Liver (tissue), 9 donors: ENCODE results near the gene CEMIP. TPM values are rescaled to one million over a fixed set of nuclear protein-coding genes. Genes with fewer than 3 reads are reported as not detected.

Source experiments
- DNase-seq: peaks from one replicate; pipeline ENCODE4 v3.0.0-alpha.2; 2017; ENCODE audit warnings: low spot score
- H3K27ac ChIP-seq, 2 donors: one replicate each; pipeline ENCODE4 v1.7.0; 2013; ENCODE audit warnings: inconsistent platforms in 2 of 2, low read length in 2 of 2, control low read depth in 1 of 2, low read depth in 1 of 2, mild to moderate bottlenecking in 1 of 2
- H3K27me3 ChIP-seq, 4 donors: one replicate each; pipeline versions ENCODE4 v1.6.1 to v1.7.0; 2013; ENCODE audit warnings: low read length in 3 of 4, inconsistent platforms in 1 of 4, mild to moderate bottlenecking in 1 of 4, moderate library complexity in 1 of 4; ENCODE audit not compliant: control insufficient read depth in 4 of 4, insufficient read depth in 4 of 4
- H3K36me3 ChIP-seq, 4 donors: one replicate each; pipeline versions ENCODE4 v1.6.1 to v1.7.0; 2013; ENCODE audit warnings: low read length in 3 of 4, mild to moderate bottlenecking in 3 of 4, low read depth in 1 of 4, moderate library complexity in 1 of 4; ENCODE audit not compliant: control insufficient read depth in 4 of 4, insufficient read depth in 3 of 4
- H3K4me1 ChIP-seq, 4 donors: one replicate each; pipeline versions ENCODE4 v1.6.1 to v1.7.0; 2013; ENCODE audit warnings: low read length in 3 of 4, mild to moderate bottlenecking in 3 of 4, moderate library complexity in 1 of 4; ENCODE audit not compliant: control insufficient read depth in 4 of 4, insufficient read depth in 4 of 4
- H3K4me3 ChIP-seq, 3 donors: one replicate each; pipeline versions ENCODE4 v1.6.1 to v1.7.0; 2013; ENCODE audit warnings: low read length in 3 of 3, control low read depth in 1 of 3, low read depth in 1 of 3, mild to moderate bottlenecking in 1 of 3
- H3K9ac ChIP-seq, 2 donors: one replicate each; pipeline ENCODE4 v1.7.0; 2013; ENCODE audit warnings: low read length in 2 of 2, mild to moderate bottlenecking in 2 of 2, moderate library complexity in 2 of 2, control low read depth in 1 of 2, low read depth in 1 of 2
- H3K9me3 ChIP-seq, 4 donors: one replicate each; pipeline versions ENCODE4 v1.6.1 to v1.7.0; 2013; ENCODE audit warnings: low read length in 3 of 4; ENCODE audit not compliant: control insufficient read depth in 4 of 4
- ATF3 ChIP-seq: IDR thresholded peaks from 2 replicates; pipeline ENCODE4 v1.6.1; 2016; ENCODE audit warnings: antibody characterized with exemption
- EGR1 ChIP-seq, 2 donors: IDR thresholded peaks; 2 replicates each; pipeline ENCODE4 v1.6.1; 2016 to 2018; ENCODE audit warnings: antibody characterized with exemption in 2 of 2, low read depth in 2 of 2
- FOXA1 ChIP-seq: IDR thresholded peaks from 2 replicates; pipeline ENCODE4 v1.6.1; 2016; ENCODE audit warnings: antibody characterized with exemption
- FOXA2 ChIP-seq: IDR thresholded peaks from 2 replicates; pipeline ENCODE4 v1.6.1; 2016; ENCODE audit warnings: antibody characterized with exemption
- GABPA ChIP-seq, 2 donors: IDR thresholded peaks in 1 of 2; conservative IDR thresholded peaks in 1 of 2; 2 replicates each; pipeline ENCODE4 v1.6.1; 2016; ENCODE audit warnings: antibody characterized with exemption in 2 of 2, mild to moderate bottlenecking in 1 of 2, moderate library complexity in 1 of 2
- HNF4A ChIP-seq, 2 donors: conservative IDR thresholded peaks; 2 replicates each; pipeline ENCODE4 v1.6.1; 2016; ENCODE audit warnings: antibody characterized with exemption in 2 of 2, mild to moderate bottlenecking in 2 of 2
- HNF4G ChIP-seq: IDR thresholded peaks from 2 replicates; pipeline ENCODE4 v1.6.1; 2016; ENCODE audit warnings: antibody characterized with exemption
- JUND ChIP-seq, 2 donors: IDR thresholded peaks; 2 replicates each; pipeline ENCODE4 v1.6.1; 2016; ENCODE audit warnings: antibody characterized with exemption in 2 of 2
- NR2F2 ChIP-seq: IDR thresholded peaks from 2 replicates; pipeline ENCODE4 v1.6.1; 2016; ENCODE audit warnings: antibody characterized with exemption
- RAD21 ChIP-seq, 2 donors: IDR thresholded peaks; 2 replicates each; pipeline ENCODE4 v1.6.1; 2016; ENCODE audit warnings: antibody characterized with exemption in 2 of 2, mild to moderate bottlenecking in 2 of 2
- REST ChIP-seq: IDR thresholded peaks from 2 replicates; pipeline ENCODE4 v1.6.1; 2016; ENCODE audit warnings: antibody characterized with exemption, mild to moderate bottlenecking
- RXRA ChIP-seq, 2 donors: IDR thresholded peaks; 2 replicates each; pipeline ENCODE4 v1.6.1; 2017 to 2018; ENCODE audit warnings: antibody characterized with exemption in 2 of 2, mild to moderate bottlenecking in 1 of 2
- SP1 ChIP-seq: IDR thresholded peaks from 2 replicates; pipeline ENCODE4 v1.6.1; 2018; ENCODE audit warnings: antibody characterized with exemption, mild to moderate bottlenecking
- TAF1 ChIP-seq: conservative IDR thresholded peaks from 2 replicates; pipeline ENCODE4 v1.6.1; 2016; ENCODE audit warnings: antibody characterized with exemption, mild to moderate bottlenecking
- YY1 ChIP-seq: IDR thresholded peaks from 2 replicates; pipeline ENCODE4 v1.6.1; 2016; ENCODE audit warnings: antibody characterized with exemption, mild to moderate bottlenecking
- WGBS: extraction: QIAGEN DNeasy Blood & Tissue Kit; methylation state at CpG from one replicate; pipeline ENCODE4 v1.1.7; 2013; 5-methylcytosine and 5-hydroxymethylcytosine counted together
- polyA plus RNA-seq, 2 donors: library from polyadenylated mRNA; stranded (reverse) in 1 of 2; unstranded in 1 of 2; fragments of 200-250 nt in 1 of 2; fragments of >200 nt in 1 of 2; fragmentation: Nextera tagmentation in 1 of 2; extraction: Ambion mirVana in 1 of 2; gene quantifications; one replicate each; pipeline versions ENCODE4 v1.2.1 to v1.2.3, GENCODE V29; 2013 to 2015
- total RNA-seq, 2 donors: library from RNA; depleted of rRNA; stranded (reverse); fragments of >200 nt; gene quantifications; one replicate each; pipeline ENCODE4 v1.2.3, GENCODE V29; 2014
- TF ChIP-seq, protein P1 (sequence below): IDR thresholded peaks from 2 replicates; pipeline ENCODE4 v1.6.1; 2016; ENCODE audit warnings: antibody characterized with exemption
- TF ChIP-seq, protein P2 (sequence below): fragments of 150-350 bp; IDR thresholded peaks from 2 replicates; pipeline ENCODE4 v1.5.1; 2017; ENCODE audit warnings: improper control_type of control experiment, low read depth, low read length; ENCODE audit not compliant: missing input control
- TF ChIP-seq, protein P3 (sequence below): IDR thresholded peaks from 2 replicates; pipeline ENCODE4 v1.6.1; 2016; ENCODE audit warnings: antibody characterized with exemption
- donor health status: healthy.
- donor health status: healthy.
- donor health status: healthy.
- donor health status: healthy.
- donor health status: healthy.

CEMIP gene
- total and polyA plus RNA-seq, 4 donors: under 0.01 to 0.89 (median 0.21) TPM

DNA sequence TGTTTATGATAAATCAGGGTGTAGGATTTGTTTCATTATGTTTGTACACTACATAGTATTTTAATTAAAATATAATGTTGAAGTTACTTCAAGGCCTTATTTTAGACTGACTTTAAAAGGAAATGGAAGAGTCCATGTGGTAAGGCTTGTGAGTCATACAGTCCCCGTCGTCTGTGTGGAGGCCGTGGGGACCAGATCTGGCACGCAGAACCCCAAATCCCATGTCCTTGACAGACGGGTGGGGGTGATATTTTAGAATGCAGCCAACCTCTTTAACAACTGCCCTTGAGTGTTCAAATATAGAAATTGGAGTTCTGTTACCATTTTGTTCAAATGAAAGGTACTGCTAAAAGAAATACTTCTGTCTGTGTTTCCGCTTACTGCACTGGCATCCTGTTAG is 48.2 kb upstream of the CEMIP start:
- DNase-seq: no peak
- H3K27ac ChIP-seq: no peak overlapping the region
- WGBS: 86% methylated on average over 6 of the region's 6 CpGs
- H3K9me3 ChIP-seq: no peaks in the 10 kb centered on the region
- no peaks in the 10 kb centered on the region for H3K36me3 ChIP-seq
- TF ChIP-seq FOXA2: no peak
- no peak for TF ChIP-seq ATF3
- TF ChIP-seq, protein P1, sequence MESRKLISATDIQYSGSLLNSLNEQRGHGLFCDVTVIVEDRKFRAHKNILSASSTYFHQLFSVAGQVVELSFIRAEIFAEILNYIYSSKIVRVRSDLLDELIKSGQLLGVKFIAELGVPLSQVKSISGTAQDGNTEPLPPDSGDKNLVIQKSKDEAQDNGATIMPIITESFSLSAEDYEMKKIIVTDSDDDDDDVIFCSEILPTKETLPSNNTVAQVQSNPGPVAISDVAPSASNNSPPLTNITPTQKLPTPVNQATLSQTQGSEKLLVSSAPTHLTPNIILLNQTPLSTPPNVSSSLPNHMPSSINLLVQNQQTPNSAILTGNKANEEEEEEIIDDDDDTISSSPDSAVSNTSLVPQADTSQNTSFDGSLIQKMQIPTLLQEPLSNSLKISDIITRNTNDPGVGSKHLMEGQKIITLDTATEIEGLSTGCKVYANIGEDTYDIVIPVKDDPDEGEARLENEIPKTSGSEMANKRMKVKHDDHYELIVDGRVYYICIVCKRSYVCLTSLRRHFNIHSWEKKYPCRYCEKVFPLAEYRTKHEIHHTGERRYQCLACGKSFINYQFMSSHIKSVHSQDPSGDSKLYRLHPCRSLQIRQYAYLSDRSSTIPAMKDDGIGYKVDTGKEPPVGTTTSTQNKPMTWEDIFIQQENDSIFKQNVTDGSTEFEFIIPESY: no peak
- no peak for TF ChIP-seq RAD21 (IDR thresholded peaks at IDR 0.05)
- TF ChIP-seq NR2F2: no peak
- TF ChIP-seq GABPA (IDR thresholded peaks at IDR 0.05 in 1 of 2, conservative IDR thresholded peaks at IDR 0.05 in 1 of 2): no peak
- TF ChIP-seq SP1: no peak
- no peak for TF ChIP-seq YY1
- TF ChIP-seq, protein P2, sequence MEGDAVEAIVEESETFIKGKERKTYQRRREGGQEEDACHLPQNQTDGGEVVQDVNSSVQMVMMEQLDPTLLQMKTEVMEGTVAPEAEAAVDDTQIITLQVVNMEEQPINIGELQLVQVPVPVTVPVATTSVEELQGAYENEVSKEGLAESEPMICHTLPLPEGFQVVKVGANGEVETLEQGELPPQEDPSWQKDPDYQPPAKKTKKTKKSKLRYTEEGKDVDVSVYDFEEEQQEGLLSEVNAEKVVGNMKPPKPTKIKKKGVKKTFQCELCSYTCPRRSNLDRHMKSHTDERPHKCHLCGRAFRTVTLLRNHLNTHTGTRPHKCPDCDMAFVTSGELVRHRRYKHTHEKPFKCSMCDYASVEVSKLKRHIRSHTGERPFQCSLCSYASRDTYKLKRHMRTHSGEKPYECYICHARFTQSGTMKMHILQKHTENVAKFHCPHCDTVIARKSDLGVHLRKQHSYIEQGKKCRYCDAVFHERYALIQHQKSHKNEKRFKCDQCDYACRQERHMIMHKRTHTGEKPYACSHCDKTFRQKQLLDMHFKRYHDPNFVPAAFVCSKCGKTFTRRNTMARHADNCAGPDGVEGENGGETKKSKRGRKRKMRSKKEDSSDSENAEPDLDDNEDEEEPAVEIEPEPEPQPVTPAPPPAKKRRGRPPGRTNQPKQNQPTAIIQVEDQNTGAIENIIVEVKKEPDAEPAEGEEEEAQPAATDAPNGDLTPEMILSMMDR: no peak
- no peak for TF ChIP-seq RXRA (IDR thresholded peaks at IDR 0.05)
- no peak for TF ChIP-seq FOXA1
- no peak for TF ChIP-seq EGR1 (IDR thresholded peaks at IDR 0.05; ENCODE audit: low read depth in 2 of 2)
- no peak for TF ChIP-seq HNF4A (conservative IDR thresholded peaks at IDR 0.05)
- no peaks in the 10 kb centered on the region for H3K4me1 ChIP-seq
- no peak overlapping the region for H3K9ac ChIP-seq
- no peaks in the 10 kb centered on the region for H3K27me3 ChIP-seq
- H3K4me3 ChIP-seq: no peak overlapping the region

- Histone ChIP-seq H3K36me3 (no peaks in the 10 kb centered on the region), H3K9me3 (no peaks in the 10 kb centered on the region), H3K4me3 (no peak overlapping the region), H3K4me1 (no peaks in the 10 kb centered on the region), H3K27ac (no peak overlapping the region), H3K9ac (no peak overlapping the region), H3K27me3 (no peaks in the 10 kb centered on the region)
- TF ChIP-seq TAF1 (no peak), JUND (IDR thresholded peaks at IDR 0.05) (no peak), ATF3 (no peak), RXRA (IDR thresholded peaks at IDR 0.05) (no peak), FOXA2 (no peak), HNF4A (conservative IDR thresholded peaks at IDR 0.05) (no peak), SP1 (no peak), REST (no peak), GABPA (IDR thresholded peaks at IDR 0.05 in 1 of 2, conservative IDR thresholded peaks at IDR 0.05 in 1 of 2) (no peak), NR2F2 (no peak), FOXA1 (no peak), YY1 (no peak), EGR1 (IDR thresholded peaks at IDR 0.05; ENCODE audit: low read depth in 2 of 2) (no peak), RAD21 (IDR thresholded peaks at IDR 0.05) (no peak), HNF4G (no peak)
- TF ChIP-seq, protein P1: no peak
- TF ChIP-seq, protein P3, sequence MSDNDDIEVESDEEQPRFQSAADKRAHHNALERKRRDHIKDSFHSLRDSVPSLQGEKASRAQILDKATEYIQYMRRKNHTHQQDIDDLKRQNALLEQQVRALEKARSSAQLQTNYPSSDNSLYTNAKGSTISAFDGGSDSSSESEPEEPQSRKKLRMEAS: no peak
- TF ChIP-seq, protein P2: no peak
- no peak for DNase-seq
- 88% methylated on average over 6 of the region's 6 CpGs for WGBS
Observed at GRCh38 chr15:80732167-80732566, 47.0 kb upstream of the CEMIP start.
